Measurements from ENCODE around the gene BRCC3.
A peak's percentile ranks its signal among the peaks of the same experiment; 100 is the strongest.

BRCC3 gene

GRCh38 chrX:155070975-155071693 is at the start of gene BRCC3, which contains the start of the genes CMC4 and MTCP1:
Gene BRCC3 (plus strand): TSS chrX:155071508. CDS start chrX:155071528, 20 bp downstream.
Gene CMC4 (minus strand): TSS chrX:155071136. CDS start chrX:155064023, 7,113 bp downstream.
Gene MTCP1 (minus strand): TSS chrX:155071136. CDS start chrX:155066010, 5,126 bp downstream.
- DNase-seq: peak; percentile 81

GRCh38 chrX:155022585-155022984 is 48.7 kb upstream of the BRCC3 start, which contains the start of gene F8:
Gene F8 (minus strand): TSS chrX:155022723. CDS start chrX:155022552, 171 bp downstream.
- no peak for DNase-seq

- no peak for DNase-seq
These were observed 47.1 kb upstream of the BRCC3 start for GRCh38 chrX:155023907-155024833.

GRCh38 chrX:155026420-155026726 is 44.9 kb upstream of the BRCC3 start:
- no peak for DNase-seq

GRCh38 chrX:155026727-155027508 is 44.4 kb upstream of the BRCC3 start, which contains the start of gene FUNDC2:
Gene FUNDC2 (plus strand): TSS chrX:155026844. CDS start chrX:155026939, 95 bp downstream.
- DNase-seq: peak; percentile 90

- DNase-seq: peak; percentile 10
These were observed 43.7 kb upstream of the BRCC3 start for GRCh38 chrX:155027509-155028066.

- DNase-seq: no peak
These were observed 43.2 kb upstream of the BRCC3 start for GRCh38 chrX:155028129-155028528.

- DNase-seq: no peak
These were observed 42.4 kb upstream of the BRCC3 start for GRCh38 chrX:155028877-155029291.

GRCh38 chrX:155031657-155032056 is 39.7 kb upstream of the BRCC3 start:
- no peak for DNase-seq

GRCh38 chrX:155035688-155036087 is 35.6 kb upstream of the BRCC3 start:
- no peak for DNase-seq

- DNase-seq: no peak
These were observed 25.0 kb upstream of the BRCC3 start for GRCh38 chrX:155046129-155046810.

GRCh38 chrX:155046811-155047528 is 24.3 kb upstream of the BRCC3 start:
- no peak for DNase-seq

- peak; percentile 62 for DNase-seq
These were observed 22.2 kb upstream of the BRCC3 start for GRCh38 chrX:155048977-155049619.

- DNase-seq: no peak
These were observed 18.4 kb upstream of the BRCC3 start for GRCh38 chrX:155052738-155053498.

GRCh38 chrX:155053656-155054055 is 17.7 kb upstream of the BRCC3 start:
- DNase-seq: no peak

- no peak for DNase-seq
These were observed 17.1 kb upstream of the BRCC3 start for GRCh38 chrX:155054255-155054654.

GRCh38 chrX:155055494-155055893 is 15.8 kb upstream of the BRCC3 start:
- DNase-seq: no peak

GRCh38 chrX:155056471-155056870 is 14.8 kb upstream of the BRCC3 start:
- DNase-seq: no peak

- DNase-seq: peak; percentile 53
These were observed 14.2 kb upstream of the BRCC3 start for GRCh38 chrX:155056877-155057792.

All from midbrain (tissue), 1 donor.